Endothelial cell (in vitro differentiated cells): ENCODE results near the gene RAB3B. TPM values are rescaled to one million over a fixed set of nuclear protein-coding genes. Genes with fewer than 3 reads are reported as not detected.

Experiments used
- DNase-seq: peaks from one replicate; pipeline ENCODE4 v3.0.0; 2021; ENCODE audit warnings: low spot score
- H3K27ac Mint-ChIP-seq: one replicate; pipeline ENCODE4 v1.8.0; 2021; ENCODE audit warnings: mixed read lengths, inconsistent platforms; ENCODE audit not compliant: unreplicated experiment
- H3K27me3 Mint-ChIP-seq: one replicate; pipeline ENCODE4 v1.8.0; 2021; ENCODE audit warnings: mild to moderate bottlenecking, moderate library complexity, mixed read lengths, inconsistent platforms; ENCODE audit not compliant: unreplicated experiment
- H3K36me3 Mint-ChIP-seq: one replicate; pipeline ENCODE4 v1.8.0; 2021; ENCODE audit warnings: mild to moderate bottlenecking, low read depth, mixed read lengths, inconsistent platforms; ENCODE audit not compliant: unreplicated experiment
- H3K4me1 Mint-ChIP-seq: one replicate; pipeline ENCODE4 v1.8.0; 2021; ENCODE audit warnings: mild to moderate bottlenecking, mixed read lengths, inconsistent platforms; ENCODE audit not compliant: unreplicated experiment
- H3K4me3 Mint-ChIP-seq: one replicate; pipeline ENCODE4 v1.8.0; 2021; ENCODE audit warnings: mild to moderate bottlenecking, mixed read lengths, inconsistent platforms; ENCODE audit not compliant: unreplicated experiment
- H3K9me3 Mint-ChIP-seq: one replicate; pipeline ENCODE4 v1.8.0; 2021; ENCODE audit warnings: mixed read lengths, inconsistent platforms; ENCODE audit not compliant: unreplicated experiment
- CTCF ChIP-seq: fragments of 200-600 bp; sonication (generic); IDR thresholded peaks from one replicate; pipeline ENCODE4 v1.5.0; 2021; ENCODE audit warnings: antibody characterized with exemption; ENCODE audit not compliant: unreplicated experiment
- total RNA-seq: library from RNA; stranded (reverse); fragmentation: NEBNext Ultra II Directional; extraction: Animal tissue kit (Norgen Biotek cat#: 25700); gene quantifications from one replicate; pipeline ENCODE4 v1.2.1, GENCODE V29; 2021; ENCODE audit not compliant: unreplicated experiment

The RAB3B gene
- total RNA-seq, 1 donor from 2014 or later, result 15.1 TPM

DNA sequence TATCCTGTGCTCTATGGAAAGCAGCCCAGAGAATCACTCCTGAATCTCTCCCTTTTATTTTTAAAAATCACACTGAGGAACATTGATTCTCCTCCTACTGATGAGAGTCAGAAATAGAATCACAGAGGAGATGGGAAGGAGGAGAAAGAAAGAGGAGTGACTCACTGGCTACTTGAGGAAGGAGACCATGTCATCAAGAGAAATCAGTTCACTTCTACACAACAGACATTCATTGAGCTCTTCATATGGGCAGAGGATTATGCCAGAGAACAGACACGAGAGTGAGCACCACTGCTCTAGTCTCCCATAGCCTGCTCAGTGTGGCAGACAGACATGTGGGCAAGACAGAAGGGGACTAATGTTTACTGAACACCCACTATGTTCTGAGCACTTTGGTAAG is 44.2 kb downstream of the RAB3B start:
- peaks cover 25% of the 10 kb centered on the region for H3K36me3 Mint-ChIP-seq
- peaks cover 5% of the 10 kb centered on the region for H3K27me3 Mint-ChIP-seq
- peaks cover 7% of the 10 kb centered on the region for H3K9me3 Mint-ChIP-seq
- H3K4me3 Mint-ChIP-seq, result no peak overlapping the region
- H3K27ac Mint-ChIP-seq, result no peak overlapping the region
- TF ChIP-seq CTCF, result no peak
- peaks cover 9% of the 10 kb centered on the region for H3K4me1 Mint-ChIP-seq
- DNase-seq, result no peak

GRCh38 chr1:51945591-51945990 is 44.9 kb downstream of the RAB3B start:
- Mint-ChIP-seq H3K9me3 (peaks cover 7% of the 10 kb centered on the region), H3K27ac (no peak overlapping the region), H3K4me3 (no peak overlapping the region), H3K27me3 (peaks cover 5% of the 10 kb centered on the region), H3K4me1 (peaks cover 9% of the 10 kb centered on the region), H3K36me3 (peaks cover 28% of the 10 kb centered on the region)
- DNase-seq, result no peak
- no peak for TF ChIP-seq CTCF

- TF ChIP-seq CTCF, result no peak
- no peak for DNase-seq
- H3K4me1 Mint-ChIP-seq, result peaks cover under 1% of the 10 kb centered on the region
- no peak overlapping the region for H3K4me3 Mint-ChIP-seq
- H3K27ac Mint-ChIP-seq, result no peak overlapping the region
- peaks cover 15% of the 10 kb centered on the region for H3K36me3 Mint-ChIP-seq
- no peaks in the 10 kb centered on the region for H3K9me3 Mint-ChIP-seq
- peaks cover 2% of the 10 kb centered on the region for H3K27me3 Mint-ChIP-seq
Observed at GRCh38 chr1:51942281-51942680, 48.2 kb downstream of the RAB3B start.

DNA sequence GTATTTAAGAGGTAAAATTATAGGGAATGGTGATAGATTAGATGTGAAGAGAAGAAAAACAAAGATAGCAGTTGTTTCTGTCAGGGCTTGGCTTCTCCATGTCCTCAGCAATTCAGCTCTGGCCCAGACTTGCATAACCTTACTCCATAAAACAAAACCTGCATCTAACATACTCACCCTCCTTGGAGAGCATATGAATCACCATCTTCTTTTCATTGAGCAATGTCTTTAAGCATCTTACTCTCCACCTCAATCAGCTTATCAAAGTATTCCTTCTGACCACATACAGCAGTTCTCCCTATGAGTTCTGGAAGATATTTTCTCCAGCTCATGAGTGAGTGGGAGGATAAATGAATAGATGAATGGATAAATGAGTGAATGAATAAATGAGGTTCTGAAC is 49.0 kb downstream of the RAB3B start:
- Mint-ChIP-seq H3K4me3 (no peak overlapping the region), H3K36me3 (peaks cover 15% of the 10 kb centered on the region), H3K27ac (no peak overlapping the region), H3K9me3 (no peaks in the 10 kb centered on the region), H3K4me1 (no peaks in the 10 kb centered on the region), H3K27me3 (peaks cover 2% of the 10 kb centered on the region)
- TF ChIP-seq CTCF, result no peak
- no peak for DNase-seq

GRCh38 chr1:51937112-51937511 is 53.4 kb downstream of the RAB3B start:
- no peak for DNase-seq
- no peak for TF ChIP-seq CTCF

More at GRCh38 chr1:51937112-51937511, 53.4 kb downstream of the RAB3B start:
- Mint-ChIP-seq H3K36me3 (peaks cover 14% of the 10 kb centered on the region), H3K9me3 (no peaks in the 10 kb centered on the region), H3K27ac (no peak overlapping the region), H3K4me1 (no peaks in the 10 kb centered on the region), H3K27me3 (peaks cover under 1% of the 10 kb centered on the region), H3K4me3 (no peak overlapping the region)
